GM21528 (cell line): ENCODE results near the gene FILIP1L.

Experiments used
- ATAC-seq: cut with Tn5 transposase; IDR thresholded peaks from one replicate; pipeline ENCODE4 v1.9.1; 2021; ENCODE audit warnings: mild to moderate bottlenecking, moderate library complexity; ENCODE audit not compliant: unreplicated experiment, low FRiP score

FILIP1L gene

GRCh38 chr3:99907959-99908544 lies 206.2 kb downstream of the FILIP1L start:
- ATAC-seq = no peak

- ATAC-seq = no peak
Measured at GRCh38 chr3:99903869-99904268, 210.4 kb downstream of the FILIP1L start.

GRCh38 chr3:99902091-99902490 lies 212.2 kb downstream of the FILIP1L start:
- no peak for ATAC-seq

- no peak for ATAC-seq
Measured at GRCh38 chr3:99901200-99901926, 212.9 kb downstream of the FILIP1L start.

- no peak for ATAC-seq
Measured at GRCh38 chr3:99900248-99900647, 214.1 kb downstream of the FILIP1L start.

- ATAC-seq = no peak
Measured at GRCh38 chr3:99899603-99900002, 214.7 kb downstream of the FILIP1L start.

- ATAC-seq = no peak
Measured at GRCh38 chr3:99896482-99896881, 217.8 kb downstream of the FILIP1L start.

GRCh38 chr3:99895703-99896441 lies 218.4 kb downstream of the FILIP1L start:
- no peak for ATAC-seq

GRCh38 chr3:99895131-99895696 lies 219.1 kb downstream of the FILIP1L start:
- ATAC-seq = no peak

- ATAC-seq = no peak
Measured at GRCh38 chr3:99892332-99892731, 222.0 kb downstream of the FILIP1L start.

- ATAC-seq = no peak
Measured at GRCh38 chr3:99891610-99892285, 222.6 kb downstream of the FILIP1L start.

- no peak for ATAC-seq
Measured at GRCh38 chr3:99885851-99886250, 228.4 kb downstream of the FILIP1L start.

GRCh38 chr3:99885085-99885484 lies 229.2 kb downstream of the FILIP1L start:
- ATAC-seq = no peak

GRCh38 chr3:99884484-99884883 lies 229.8 kb downstream of the FILIP1L start:
- no peak for ATAC-seq

GRCh38 chr3:99883693-99884092 lies 230.6 kb downstream of the FILIP1L start:
- no peak for ATAC-seq

GRCh38 chr3:99883138-99883461 lies 231.2 kb downstream of the FILIP1L start:
- no peak for ATAC-seq

- no peak for ATAC-seq
Measured at GRCh38 chr3:99882436-99883137, 231.7 kb downstream of the FILIP1L start.

- ATAC-seq = no peak
Measured at GRCh38 chr3:99881121-99881524, 233.2 kb downstream of the FILIP1L start.

- ATAC-seq = no peak
Measured at GRCh38 chr3:99879275-99879674, 235.0 kb downstream of the FILIP1L start.

GRCh38 chr3:99878005-99878404 lies 236.3 kb downstream of the FILIP1L start:
- ATAC-seq = no peak
